CD14-positive monocyte (primary cell): ENCODE data around the gene PRRC2B. TPM values are rescaled to one million over a fixed set of nuclear protein-coding genes. Genes with fewer than 3 reads are reported as not detected.

Experiments used
- DNase-seq, 3 donors: peaks; one replicate each; pipeline ENCODE4 v3.0.0-alpha.2; 2011 to 2022
- H2AFZ ChIP-seq: 2 replicates; pipeline ENCODE4 v1.6.0; 2012; ENCODE audit warnings: mild to moderate bottlenecking, low read depth, low read length, inconsistent platforms; ENCODE audit not compliant: insufficient read depth, poor library complexity, severe bottlenecking
- H3K27ac ChIP-seq, 2 donors: 1 replicate in 1 of 2; 2 replicates in 1 of 2; pipeline ENCODE4 v1.5.1; 2012 to 2013; ENCODE audit warnings: low read length in 2 of 2, control low read depth in 1 of 2, inconsistent platforms in 1 of 2, low read depth in 1 of 2, mild to moderate bottlenecking in 1 of 2
- H3K27me3 ChIP-seq, 2 donors: one replicate each; pipeline versions ENCODE4 v1.6.0 to v1.6.1; 2011 to 2013; ENCODE audit warnings: low read length in 2 of 2; ENCODE audit not compliant: control insufficient read depth in 2 of 2, insufficient read depth in 2 of 2
- H3K36me3 ChIP-seq, 2 donors: replicated peaks in 1 of 2; 1 replicate in 1 of 2; 2 replicates in 1 of 2; pipeline versions ENCODE4 v1.5.1 to v1.6.1; 2012 to 2013; ENCODE audit warnings: low read length in 2 of 2, control low read depth in 1 of 2, inconsistent platforms in 1 of 2, mild to moderate bottlenecking in 1 of 2; ENCODE audit not compliant: insufficient read depth in 2 of 2, control insufficient read depth in 1 of 2
- H3K4me1 ChIP-seq, 2 donors: 1 replicate in 1 of 2; 2 replicates in 1 of 2; pipeline versions ENCODE4 v1.5.1 to v1.6.1; 2012 to 2013; ENCODE audit warnings: low read length in 2 of 2, control low read depth in 1 of 2, inconsistent platforms in 1 of 2, mild to moderate bottlenecking in 1 of 2, moderate library complexity in 1 of 2; ENCODE audit not compliant: insufficient read depth in 2 of 2, control insufficient read depth in 1 of 2
- H3K4me2 ChIP-seq: replicated peaks from 2 replicates; pipeline ENCODE3; 2012; ENCODE audit warnings: low read length, moderate library complexity, mild to moderate bottlenecking; ENCODE audit not compliant: poor library complexity, severe bottlenecking; ENCODE audit errors: extremely low read depth
- H3K4me3 ChIP-seq, 3 experiments: fragments of 200-600 bp in 1 of 3; sonication (generic) in 1 of 3; replicated peaks in 1 of 3; 1 replicate in 2 of 3; 2 replicates in 1 of 3; pipeline ENCODE4 v1.5.1; 2011 to 2013; ENCODE audit warnings: low read length in 3 of 3, mild to moderate bottlenecking in 3 of 3, control low read depth in 2 of 3, low read depth in 2 of 3, inconsistent platforms in 1 of 3, moderate library complexity in 1 of 3
- H3K79me2 ChIP-seq: 2 replicates; pipeline ENCODE4 v1.6.0; 2012; ENCODE audit warnings: mild to moderate bottlenecking, control low read depth, inconsistent platforms, low read length, moderate library complexity; ENCODE audit not compliant: insufficient read depth
- H3K9ac ChIP-seq: 2 replicates; pipeline ENCODE4 v1.6.0; 2017; ENCODE audit warnings: low read length, mild to moderate bottlenecking; ENCODE audit not compliant: insufficient read depth, poor library complexity, severe bottlenecking
- H3K9me3 ChIP-seq, 2 donors: replicated peaks in 1 of 2; 1 replicate in 1 of 2; 2 replicates in 1 of 2; pipeline versions ENCODE4 v1.5.1 to v1.6.1; 2012 to 2013; ENCODE audit warnings: low read length in 2 of 2, control low read depth in 1 of 2; ENCODE audit not compliant: control insufficient read depth in 1 of 2, insufficient read depth in 1 of 2
- H4K20me1 ChIP-seq: 2 replicates; pipeline ENCODE4 v1.6.0; 2012; ENCODE audit warnings: mild to moderate bottlenecking, low read length, control low read depth, moderate library complexity; ENCODE audit not compliant: insufficient read depth
- H3K27ac Mint-ChIP-seq, 7 donors: one replicate each; pipeline ENCODE4 v1.8.0; 2020; ENCODE audit warnings: mild to moderate bottlenecking in 7 of 7, mixed read lengths in 7 of 7, moderate library complexity in 6 of 7, inconsistent platforms in 2 of 7
- H3K27me3 Mint-ChIP-seq, 3 donors: one replicate each; pipeline ENCODE4 v1.8.0; 2021 to 2022; ENCODE audit warnings: low read depth in 3 of 3, mild to moderate bottlenecking in 3 of 3, mixed read lengths in 3 of 3, moderate library complexity in 3 of 3, inconsistent platforms in 1 of 3
- H3K36me3 Mint-ChIP-seq, 2 donors: one replicate each; pipeline ENCODE4 v1.8.0; 2020; ENCODE audit warnings: mixed read lengths in 2 of 2, inconsistent platforms in 1 of 2, mild to moderate bottlenecking in 1 of 2
- H3K4me1 Mint-ChIP-seq: one replicate; pipeline ENCODE4 v1.8.0; 2020; ENCODE audit warnings: mild to moderate bottlenecking, mixed read lengths
- H3K4me3 Mint-ChIP-seq, 2 donors: one replicate each; pipeline ENCODE4 v1.8.0; 2020; ENCODE audit warnings: mild to moderate bottlenecking in 2 of 2, mixed read lengths in 2 of 2, moderate library complexity in 1 of 2
- H3K9me3 Mint-ChIP-seq, 7 donors: one replicate each; pipeline ENCODE4 v1.8.0; 2020 to 2022; ENCODE audit warnings: mixed read lengths in 7 of 7, mild to moderate bottlenecking in 6 of 7, moderate library complexity in 6 of 7, inconsistent platforms in 2 of 7
- WGBS: methylation state at CpG from one replicate; pipeline ENCODE4 v1.1.5; 2013; ENCODE audit warnings: missing lambda C conversion rate; ENCODE audit not compliant: insufficient coverage; 5-methylcytosine and 5-hydroxymethylcytosine counted together
- intact Hi-C, 2 donors: fragments of 100-400 bp; cut with micrococcal nuclease; formaldehyde crosslinking; loops; one replicate each; pipeline versions ENCODE4 v1.15.0 to v1.15.1; 2023
- polyA plus RNA-seq, 3 donors: library from polyadenylated mRNA; depleted of rRNA in 1 of 3; unstranded in 2 of 3; stranded (reverse) in 1 of 3; fragments of 300-500 nt in 2 of 3; fragments of >200 nt in 1 of 3; fragmentation: Illumina TruSeq in 2 of 3; gene quantifications; 1 replicate in 2 of 3; 2 replicates in 1 of 3; pipeline ENCODE4 v1.2.3, GENCODE V29; 2012 to 2021
- TF ChIP-seq, protein P1 (sequence below): fragments of 200-600 bp; IDR thresholded peaks from one replicate; pipeline ENCODE4 v1.8.0; 2022; ENCODE audit warnings: antibody characterized with exemption, mild to moderate bottlenecking

PRRC2B gene
- polyA plus RNA-seq, 3 donors: 2.8 to 36.2 (median 8.6) TPM

DNA sequence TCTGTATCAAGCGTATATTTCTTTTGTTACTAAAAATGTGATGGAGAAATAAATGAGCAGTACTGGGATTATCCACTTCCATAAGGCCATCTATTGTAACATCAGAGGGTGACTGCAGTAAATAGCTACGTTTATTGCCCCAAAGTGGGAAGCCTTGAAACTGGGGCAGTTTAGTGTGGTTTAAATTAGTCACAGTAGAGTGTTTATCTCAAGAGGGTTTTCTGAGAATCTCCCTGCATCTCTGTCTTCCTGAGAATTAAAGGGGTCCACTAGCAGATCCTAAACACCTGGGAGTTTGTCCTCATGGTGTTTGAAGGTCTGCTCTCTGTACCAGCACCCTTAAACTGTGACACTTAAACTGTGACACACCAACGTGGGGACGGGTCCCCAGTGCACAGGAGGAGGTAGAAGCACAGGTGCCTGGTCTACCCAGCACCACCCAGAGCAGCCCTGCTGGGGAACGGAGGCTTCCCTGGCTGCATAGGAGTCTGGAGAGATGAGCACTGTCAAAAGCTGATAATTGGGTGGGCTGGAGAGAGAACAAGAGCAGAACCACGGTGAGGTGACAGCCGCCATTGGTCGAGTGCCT, 25.2 kb downstream of the PRRC2B start:
- peaks cover 2 to 14% of the 10 kb centered on the region in 2 donors for H3K4me1 ChIP-seq
- TF ChIP-seq, protein P1, sequence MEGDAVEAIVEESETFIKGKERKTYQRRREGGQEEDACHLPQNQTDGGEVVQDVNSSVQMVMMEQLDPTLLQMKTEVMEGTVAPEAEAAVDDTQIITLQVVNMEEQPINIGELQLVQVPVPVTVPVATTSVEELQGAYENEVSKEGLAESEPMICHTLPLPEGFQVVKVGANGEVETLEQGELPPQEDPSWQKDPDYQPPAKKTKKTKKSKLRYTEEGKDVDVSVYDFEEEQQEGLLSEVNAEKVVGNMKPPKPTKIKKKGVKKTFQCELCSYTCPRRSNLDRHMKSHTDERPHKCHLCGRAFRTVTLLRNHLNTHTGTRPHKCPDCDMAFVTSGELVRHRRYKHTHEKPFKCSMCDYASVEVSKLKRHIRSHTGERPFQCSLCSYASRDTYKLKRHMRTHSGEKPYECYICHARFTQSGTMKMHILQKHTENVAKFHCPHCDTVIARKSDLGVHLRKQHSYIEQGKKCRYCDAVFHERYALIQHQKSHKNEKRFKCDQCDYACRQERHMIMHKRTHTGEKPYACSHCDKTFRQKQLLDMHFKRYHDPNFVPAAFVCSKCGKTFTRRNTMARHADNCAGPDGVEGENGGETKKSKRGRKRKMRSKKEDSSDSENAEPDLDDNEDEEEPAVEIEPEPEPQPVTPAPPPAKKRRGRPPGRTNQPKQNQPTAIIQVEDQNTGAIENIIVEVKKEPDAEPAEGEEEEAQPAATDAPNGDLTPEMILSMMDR: no peak
- H3K36me3 Mint-ChIP-seq: peaks cover 22 to 24% of the 10 kb centered on the region in 2 donors
- peak overlapping the region in 1 of 2 donors; percentile 44 for H3K27ac ChIP-seq
- peaks cover 5 to 42% of the 10 kb centered on the region in 2 donors for H3K36me3 ChIP-seq
- no peak for DNase-seq
- no peaks in the 10 kb centered on the region for H3K9me3 Mint-ChIP-seq
- no peak overlapping the region for H3K9ac ChIP-seq
- H2AFZ ChIP-seq: no peak overlapping the region
- H3K27me3 Mint-ChIP-seq: no peaks in the 10 kb centered on the region
- no peaks in the 10 kb centered on the region for H3K27me3 ChIP-seq
- peaks cover 100% of the 10 kb centered on the region for H3K79me2 ChIP-seq
- H3K27ac Mint-ChIP-seq: peak overlapping the region in 5 of 7 donors; percentile 8 to 60 (median 35)
- H3K4me2 ChIP-seq: no peak overlapping the region
- H3K9me3 ChIP-seq: no peaks in the 10 kb centered on the region
- no peak overlapping the region for H3K4me3 ChIP-seq
- H4K20me1 ChIP-seq: peaks cover 100% of the 10 kb centered on the region
- peaks cover 46% of the 10 kb centered on the region for H3K4me1 Mint-ChIP-seq
- 90% methylated on average over 7 of the region's 8 CpGs for WGBS
- no peak overlapping the region for H3K4me3 Mint-ChIP-seq
- intact Hi-C loops: no loop called here

DNA sequence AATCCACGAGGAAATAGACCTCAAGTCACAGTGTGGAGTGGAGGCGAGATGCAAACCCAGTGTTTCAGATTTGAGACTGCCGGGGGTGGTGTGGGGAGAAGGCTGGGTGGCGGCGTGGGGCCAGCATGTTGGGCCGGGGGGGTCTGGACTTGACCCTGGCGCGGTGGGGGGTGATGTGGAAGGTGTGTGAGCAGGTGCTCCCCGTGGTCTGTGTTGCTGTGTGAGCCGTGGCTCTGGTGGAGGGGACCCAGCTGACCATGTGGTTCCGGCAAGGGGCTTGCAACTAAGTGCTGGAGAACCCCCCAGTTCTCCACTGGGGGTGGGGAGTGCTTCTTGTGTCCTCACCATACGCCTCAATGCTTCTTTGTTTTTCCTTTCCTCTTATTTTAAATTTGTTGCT, 25.8 kb downstream of the PRRC2B start:
- 89% methylated on average over 10 of the region's 12 CpGs for whole genome bisulfite sequencing
- TF ChIP-seq, protein P1: no peak
- no peak overlapping the region for H3K27ac ChIP-seq
- H3K4me1 Mint-ChIP-seq: peaks cover 46% of the 10 kb centered on the region
- H2AFZ ChIP-seq: no peak overlapping the region
- H3K4me3 Mint-ChIP-seq: no peak overlapping the region
- no peak overlapping the region for H3K4me3 ChIP-seq
- peaks cover 100% of the 10 kb centered on the region for H3K79me2 ChIP-seq
- H3K9me3 Mint-ChIP-seq: no peaks in the 10 kb centered on the region
- no peaks in the 10 kb centered on the region for H3K27me3 ChIP-seq
- no peaks in the 10 kb centered on the region for H3K9me3 ChIP-seq
- DNase-seq: no peak
- H3K4me2 ChIP-seq: no peak overlapping the region
- no peak overlapping the region for H3K9ac ChIP-seq
- peaks cover 4 to 42% of the 10 kb centered on the region in 2 donors for H3K36me3 ChIP-seq
- H3K27ac Mint-ChIP-seq: peak overlapping the region in 4 of 7 donors; percentile 9 to 38 (median 31)
- H3K36me3 Mint-ChIP-seq: peaks cover 20 to 24% of the 10 kb centered on the region in 2 donors
- H3K4me1 ChIP-seq: peaks cover 2 to 14% of the 10 kb centered on the region in 2 donors
- H3K27me3 Mint-ChIP-seq: no peaks in the 10 kb centered on the region
- intact Hi-C loops: no loop called here
- peaks cover 100% of the 10 kb centered on the region for H4K20me1 ChIP-seq
